ENCODE data around the gene NUMB.

- TF ChIP-seq CTCF (IDR thresholded peaks at IDR 0.05) (no peak), POLR2A (IDR thresholded peaks at IDR 0.05) (no peak)
These were observed 36.2 kb upstream of the NUMB start for GRCh38 chr14:73494593-73494992.
